ENCODE results near the gene PIP4P1.

GRCh38 chr14:20485900-20486299 is 24.7 kb upstream of the PIP4P1 start:
- TF ChIP-seq CTCF (IDR thresholded peaks at IDR 0.05) (no peak), POLR2A (IDR thresholded peaks at IDR 0.05) (no peak)

All from tibial nerve (tissue), 3 donors.